Osteocyte (in vitro differentiated cells): ENCODE measurements around the gene ZNF761. TPM values are rescaled to one million over a fixed set of nuclear protein-coding genes. Genes with fewer than 3 reads are reported as not detected.
"Not testable (repeated sequence)": the region's sequence is repeated elsewhere in the genome, so short reads cannot be mapped to it uniquely, and the experiment has no call there.

Experiments
- DNase-seq: peaks from one replicate; pipeline ENCODE4 v3.0.0; 2021; ENCODE audit warnings: mixed read lengths; ENCODE audit not compliant: unreplicated experiment; ENCODE audit errors: extremely low spot score
- H3K27ac Mint-ChIP-seq: one replicate; pipeline ENCODE4 v1.8.0; 2021; ENCODE audit warnings: mild to moderate bottlenecking, mixed read lengths; ENCODE audit not compliant: unreplicated experiment
- H3K27me3 Mint-ChIP-seq: one replicate; pipeline ENCODE4 v1.8.0; 2021; ENCODE audit warnings: mixed read lengths; ENCODE audit not compliant: unreplicated experiment
- H3K36me3 Mint-ChIP-seq: one replicate; pipeline ENCODE4 v1.8.0; 2021; ENCODE audit warnings: mixed read lengths; ENCODE audit not compliant: unreplicated experiment
- H3K4me1 Mint-ChIP-seq: one replicate; pipeline ENCODE4 v1.8.0; 2021; ENCODE audit warnings: mixed read lengths; ENCODE audit not compliant: unreplicated experiment
- H3K4me3 Mint-ChIP-seq: one replicate; pipeline ENCODE4 v1.8.0; 2021; ENCODE audit warnings: mild to moderate bottlenecking, moderate library complexity, mixed read lengths; ENCODE audit not compliant: unreplicated experiment
- H3K9me3 Mint-ChIP-seq: one replicate; pipeline ENCODE4 v1.8.0; 2021; ENCODE audit warnings: mixed read lengths; ENCODE audit not compliant: unreplicated experiment
- total RNA-seq: library from RNA; stranded (reverse); gene quantifications from 2 replicates; pipeline ENCODE4 v1.2.1, GENCODE V29; 2021
- TF ChIP-seq, protein P1 (sequence below): fragments of 200-600 bp; sonication (generic); IDR thresholded peaks from 2 replicates; pipeline ENCODE4 v1.5.0; 2021; ENCODE audit warnings: antibody characterized with exemption, mild to moderate bottlenecking, moderate library complexity

ZNF761 gene
- total RNA-seq, 1 donor from 2014 or later = 9.2 TPM

DNA sequence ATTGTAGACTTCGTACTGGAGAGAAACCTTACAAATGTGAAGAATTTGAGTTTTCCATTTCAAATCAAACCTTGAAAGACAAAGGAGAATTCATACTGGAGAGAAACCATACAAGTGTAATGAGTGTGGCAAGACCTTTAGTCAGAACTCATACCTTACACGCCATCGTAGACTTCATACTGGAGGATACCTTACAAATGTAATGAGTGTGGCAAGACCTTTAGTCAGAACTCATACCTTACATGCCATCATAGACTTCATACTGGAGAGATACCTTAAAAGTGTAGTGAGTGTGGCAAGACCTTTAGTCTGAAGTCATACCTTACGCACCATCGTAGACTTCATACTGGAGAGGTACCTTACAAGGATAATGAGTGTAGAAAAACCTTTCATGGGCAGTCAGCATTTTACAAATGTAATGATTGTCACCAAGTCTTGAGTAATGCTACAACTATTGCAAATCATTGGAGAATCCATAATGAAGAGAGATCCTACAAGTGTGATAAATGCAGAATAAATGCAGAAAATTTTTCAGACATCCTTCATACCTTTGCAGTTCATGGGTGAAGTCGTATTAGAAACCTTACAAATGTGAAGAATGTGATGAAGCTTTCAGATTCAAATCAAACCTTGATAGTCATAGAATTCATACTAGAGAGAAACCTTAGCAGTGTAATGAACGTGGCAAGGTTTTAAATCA is 22.1 kb upstream of the ZNF761 start:
- H3K4me1 Mint-ChIP-seq = no peaks in the 10 kb centered on the region

DNA sequence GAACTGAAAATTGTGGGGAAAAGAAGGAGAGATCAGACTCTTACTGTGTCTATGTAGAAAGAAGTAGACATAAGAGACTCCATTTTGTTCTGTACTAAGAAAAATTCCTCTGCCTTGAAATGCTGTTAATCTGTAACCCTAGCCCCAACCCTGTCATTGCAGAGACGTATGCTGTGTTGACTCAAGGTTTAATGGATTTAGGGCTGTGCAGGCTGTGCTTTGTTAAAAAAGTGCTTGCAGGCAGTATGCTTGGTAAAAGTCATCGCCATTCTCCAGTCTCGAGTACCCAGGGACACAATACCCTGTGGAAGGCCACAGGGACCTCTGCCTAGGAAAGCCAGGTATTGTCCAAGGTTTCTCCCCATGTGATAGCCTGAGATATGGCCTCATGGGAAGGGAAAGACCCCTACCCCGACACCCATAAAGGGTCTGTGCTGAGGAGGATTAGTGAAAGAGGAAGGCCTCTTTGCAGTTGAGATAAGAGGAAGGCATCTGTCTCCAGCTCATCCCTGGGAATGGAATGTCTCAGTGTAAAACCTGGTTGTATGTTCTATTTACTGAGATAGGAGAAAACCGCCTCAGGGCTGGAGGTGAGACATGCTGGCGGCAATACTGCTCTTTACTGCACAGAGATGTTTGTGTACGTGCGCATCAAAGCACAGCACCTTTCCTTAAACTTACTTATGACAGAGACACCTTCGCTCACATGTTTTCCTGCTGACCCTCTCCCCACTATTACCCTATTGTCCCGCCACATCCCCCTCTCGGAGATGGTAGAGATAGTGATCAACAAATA is 11.1 kb upstream of the ZNF761 start:
- not testable (repeated sequence) for H3K4me3 Mint-ChIP-seq, H3K36me3 Mint-ChIP-seq, H3K27ac Mint-ChIP-seq, DNase-seq, H3K4me1 Mint-ChIP-seq, H3K27me3 Mint-ChIP-seq
- peaks cover 35% of the 10 kb centered on the region for H3K9me3 Mint-ChIP-seq

More for the DNA sequence above, 22.1 kb upstream of the ZNF761 start:
- TF ChIP-seq, protein P1, sequence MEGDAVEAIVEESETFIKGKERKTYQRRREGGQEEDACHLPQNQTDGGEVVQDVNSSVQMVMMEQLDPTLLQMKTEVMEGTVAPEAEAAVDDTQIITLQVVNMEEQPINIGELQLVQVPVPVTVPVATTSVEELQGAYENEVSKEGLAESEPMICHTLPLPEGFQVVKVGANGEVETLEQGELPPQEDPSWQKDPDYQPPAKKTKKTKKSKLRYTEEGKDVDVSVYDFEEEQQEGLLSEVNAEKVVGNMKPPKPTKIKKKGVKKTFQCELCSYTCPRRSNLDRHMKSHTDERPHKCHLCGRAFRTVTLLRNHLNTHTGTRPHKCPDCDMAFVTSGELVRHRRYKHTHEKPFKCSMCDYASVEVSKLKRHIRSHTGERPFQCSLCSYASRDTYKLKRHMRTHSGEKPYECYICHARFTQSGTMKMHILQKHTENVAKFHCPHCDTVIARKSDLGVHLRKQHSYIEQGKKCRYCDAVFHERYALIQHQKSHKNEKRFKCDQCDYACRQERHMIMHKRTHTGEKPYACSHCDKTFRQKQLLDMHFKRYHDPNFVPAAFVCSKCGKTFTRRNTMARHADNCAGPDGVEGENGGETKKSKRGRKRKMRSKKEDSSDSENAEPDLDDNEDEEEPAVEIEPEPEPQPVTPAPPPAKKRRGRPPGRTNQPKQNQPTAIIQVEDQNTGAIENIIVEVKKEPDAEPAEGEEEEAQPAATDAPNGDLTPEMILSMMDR = no peak
- Mint-ChIP-seq H3K4me3 (no peak overlapping the region), H3K9me3 (peaks cover 54% of the 10 kb centered on the region), H3K27ac (no peak overlapping the region), H3K36me3 (peaks cover 79% of the 10 kb centered on the region), H3K27me3 (no peaks in the 10 kb centered on the region)
- no peak for DNase-seq

DNA sequence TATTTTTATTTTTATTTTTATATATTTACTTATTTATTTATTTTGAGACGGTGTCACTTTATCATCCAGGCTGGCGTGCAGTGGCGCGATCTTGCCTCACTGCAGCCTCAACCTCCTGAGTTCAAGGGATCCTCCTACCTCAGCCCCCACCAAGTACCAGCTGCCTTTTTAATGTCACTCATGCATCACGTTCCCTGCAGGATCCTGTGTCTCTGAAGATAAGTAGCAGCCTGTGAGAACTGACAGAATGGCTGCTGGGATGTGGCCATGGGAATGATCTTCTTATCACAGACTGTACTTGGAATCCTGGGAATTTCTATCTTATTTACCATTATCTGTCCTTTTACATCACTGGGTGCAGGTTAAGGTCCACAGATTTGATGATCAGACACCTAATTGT is 9.2 kb upstream of the ZNF761 start:
- Mint-ChIP-seq H3K36me3 (peaks cover 4% of the 10 kb centered on the region), H3K27ac (no peak overlapping the region), H3K27me3 (no peaks in the 10 kb centered on the region), H3K4me3 (no peak overlapping the region), H3K9me3 (peaks cover 25% of the 10 kb centered on the region), H3K4me1 (no peaks in the 10 kb centered on the region)
- TF ChIP-seq, protein P1 = no peak
- no peak for DNase-seq

DNA sequence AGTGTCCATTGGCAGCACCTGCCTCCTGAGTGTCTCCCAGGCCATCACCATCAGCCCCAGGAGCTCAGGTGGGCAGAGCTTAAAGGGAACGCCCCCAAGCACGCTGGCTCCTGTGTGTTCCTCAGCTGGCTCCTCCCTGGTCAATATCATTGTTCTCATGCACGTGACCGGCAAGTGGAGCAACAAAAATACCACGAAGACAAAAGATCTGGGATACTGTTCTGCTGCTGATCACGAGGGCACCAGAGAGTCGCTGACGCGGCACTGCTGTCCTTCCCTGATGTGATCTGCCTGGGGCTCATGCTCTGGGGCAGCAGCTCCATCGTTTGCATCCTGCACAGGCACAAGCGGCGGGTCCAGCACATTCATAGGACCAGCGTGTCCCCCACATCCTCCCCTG is 8.7 kb upstream of the ZNF761 start:
- H3K9me3 Mint-ChIP-seq = peaks cover 23% of the 10 kb centered on the region
- not testable (repeated sequence) for H3K4me1 Mint-ChIP-seq, H3K4me3 Mint-ChIP-seq, DNase-seq, H3K27ac Mint-ChIP-seq, H3K36me3 Mint-ChIP-seq, H3K27me3 Mint-ChIP-seq

DNA sequence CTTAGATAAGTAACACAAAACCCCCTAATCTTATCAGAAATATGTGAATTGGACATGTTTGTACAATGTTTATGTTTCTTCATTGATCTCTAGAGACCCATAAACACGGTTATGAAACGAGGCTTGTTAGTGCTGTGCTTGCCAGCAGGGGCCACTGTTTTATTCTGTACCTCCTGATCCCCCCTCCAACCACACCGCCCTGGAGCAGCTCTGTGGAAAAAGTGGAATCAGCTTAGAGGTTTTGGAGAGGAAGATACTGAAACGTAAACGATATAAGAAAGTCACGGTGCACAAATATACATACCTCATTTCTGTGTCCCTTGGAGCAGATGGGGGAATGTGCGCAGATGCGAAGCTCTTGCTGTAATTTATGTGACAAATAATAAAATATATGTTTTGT is 8.1 kb upstream of the ZNF761 start:
- H3K4me3 Mint-ChIP-seq, H3K27ac Mint-ChIP-seq, H3K36me3 Mint-ChIP-seq: not testable (repeated sequence)

DNA sequence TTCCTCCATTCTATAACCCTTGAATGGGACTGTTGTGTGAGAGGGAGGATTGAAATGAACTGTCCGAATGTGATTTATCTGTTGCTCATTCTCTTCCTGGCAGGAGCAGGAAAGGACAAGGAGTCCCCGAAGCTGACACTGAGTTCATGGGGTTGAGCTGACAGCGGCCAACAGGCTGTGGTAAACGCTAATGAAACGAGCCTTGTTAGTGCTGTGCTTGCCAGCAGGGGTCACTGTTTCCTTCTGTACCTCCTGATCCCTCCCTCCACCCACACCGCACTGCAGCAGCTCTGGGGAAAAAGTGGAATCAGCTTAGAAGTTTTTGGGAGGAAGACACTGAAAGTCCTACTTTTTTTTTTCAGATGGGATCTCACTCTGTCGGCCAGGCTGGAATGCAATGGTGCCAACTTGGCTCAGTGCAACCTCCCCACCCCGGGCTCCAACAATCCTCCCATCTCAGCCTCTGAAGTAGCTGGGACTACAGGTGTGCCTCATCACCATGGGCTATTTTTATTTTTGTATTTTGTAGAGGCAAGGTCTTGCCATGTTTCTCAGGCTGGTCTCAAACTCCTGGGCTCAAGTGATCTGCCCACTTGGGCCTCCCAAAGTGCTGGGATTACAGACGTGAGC is 6.7 kb upstream of the ZNF761 start:
- Mint-ChIP-seq H3K4me3 (no peak overlapping the region), H3K27me3 (no peaks in the 10 kb centered on the region), H3K27ac (no peak overlapping the region)

More for the DNA sequence above, 8.1 kb upstream of the ZNF761 start:
- not testable (repeated sequence) for H3K4me1 Mint-ChIP-seq, DNase-seq, H3K27me3 Mint-ChIP-seq
- peaks cover 23% of the 10 kb centered on the region for H3K9me3 Mint-ChIP-seq

More for the DNA sequence above, 6.7 kb upstream of the ZNF761 start:
- peaks cover 6% of the 10 kb centered on the region for H3K36me3 Mint-ChIP-seq
- TF ChIP-seq, protein P1 = peak; percentile 58
- H3K9me3 Mint-ChIP-seq = peaks cover 16% of the 10 kb centered on the region
- H3K4me1 Mint-ChIP-seq = no peaks in the 10 kb centered on the region
- DNase-seq = no peak
